Subcutaneous abdominal adipose tissue (tissue), 5 donors: ENCODE results near the gene SLC6A11.

Experiments used
- H3K27ac ChIP-seq: one replicate; pipeline ENCODE4 v1.7.0; 2013; ENCODE audit warnings: low read depth, mild to moderate bottlenecking, inconsistent platforms, low read length, moderate library complexity
- H3K27me3 ChIP-seq, 5 donors: one replicate each; pipeline ENCODE4 v1.7.0; 2013; ENCODE audit warnings: low read length in 5 of 5, inconsistent platforms in 1 of 5; ENCODE audit not compliant: control insufficient read depth in 5 of 5, insufficient read depth in 4 of 5
- H3K36me3 ChIP-seq, 5 donors: one replicate each; pipeline ENCODE4 v1.7.0; 2013; ENCODE audit warnings: low read length in 5 of 5; ENCODE audit not compliant: control insufficient read depth in 5 of 5, insufficient read depth in 5 of 5
- H3K4me1 ChIP-seq, 5 donors: one replicate each; pipeline ENCODE4 v1.7.0; 2013; ENCODE audit warnings: low read length in 5 of 5, mild to moderate bottlenecking in 3 of 5, moderate library complexity in 1 of 5; ENCODE audit not compliant: control insufficient read depth in 5 of 5, insufficient read depth in 5 of 5
- H3K4me3 ChIP-seq, 5 donors: one replicate each; pipeline ENCODE4 v1.7.0; 2013; ENCODE audit warnings: low read length in 5 of 5, low read depth in 1 of 5
- H3K9ac ChIP-seq, 5 donors: one replicate each; pipeline ENCODE4 v1.7.0; 2013; ENCODE audit warnings: low read length in 5 of 5, mild to moderate bottlenecking in 4 of 5, moderate library complexity in 3 of 5
- H3K9me3 ChIP-seq, 5 donors: one replicate each; pipeline ENCODE4 v1.7.0; 2013; ENCODE audit warnings: low read length in 5 of 5; ENCODE audit not compliant: control insufficient read depth in 5 of 5
- donor health status: healthy.
- donor health status: healthy.
- donor health status: healthy.
- donor health status: healthy.
- donor health status: healthy.

The SLC6A11 gene

DNA sequence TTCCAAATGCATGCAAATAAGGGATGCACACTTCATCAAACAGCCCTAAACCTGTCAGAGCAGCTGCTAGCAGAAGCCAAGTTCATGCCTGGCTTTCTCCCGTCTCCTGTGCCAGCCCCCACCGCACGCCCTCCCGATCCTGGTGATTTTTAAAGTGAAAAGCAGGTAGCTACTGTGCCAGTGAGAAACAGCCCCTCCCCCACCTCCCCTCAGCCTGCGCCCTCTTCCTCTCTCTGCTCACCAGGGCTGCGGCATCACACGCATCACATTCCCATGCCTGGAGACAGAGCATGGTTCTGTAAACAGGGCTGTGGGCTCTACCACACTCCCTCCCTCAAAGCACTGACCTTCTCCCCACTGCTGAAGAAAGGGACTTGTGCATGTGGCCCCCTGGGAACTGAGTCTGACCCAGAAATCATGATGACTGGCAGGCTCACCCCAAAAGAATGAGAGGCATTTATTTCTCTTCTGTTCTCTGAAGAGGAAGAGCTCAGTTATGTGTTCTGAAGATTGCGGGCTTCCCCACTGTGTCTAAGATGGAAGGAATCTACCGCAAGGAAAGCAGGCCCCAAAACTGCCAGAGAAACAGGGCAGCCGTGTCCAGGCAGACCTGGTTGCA is 162.0 kb downstream of the SLC6A11 start:
- peaks cover 0 to 2% (median 0%) of the 10 kb centered on the region in 5 donors for H3K9me3 ChIP-seq
- no peak overlapping the region for H3K4me3 ChIP-seq
- peaks cover 5 to 15% (median 10%) of the 10 kb centered on the region in 5 donors for H3K27me3 ChIP-seq
- peaks cover 0 to 20% (median 12%) of the 10 kb centered on the region in 5 donors for H3K4me1 ChIP-seq
- H3K27ac ChIP-seq = no peak overlapping the region
- H3K9ac ChIP-seq = no peak overlapping the region
- no peaks in the 10 kb centered on the region for H3K36me3 ChIP-seq

- no peaks in the 10 kb centered on the region for H3K36me3 ChIP-seq
- H3K4me1 ChIP-seq = peaks cover 0 to 24% (median 20%) of the 10 kb centered on the region in 5 donors
- no peak overlapping the region for H3K9ac ChIP-seq
- H3K27ac ChIP-seq = no peak overlapping the region
- no peak overlapping the region for H3K4me3 ChIP-seq
- peaks cover 0 to 2% (median 0%) of the 10 kb centered on the region in 5 donors for H3K9me3 ChIP-seq
- peaks cover 0 to 10% (median 2%) of the 10 kb centered on the region in 5 donors for H3K27me3 ChIP-seq
These were observed 162.9 kb downstream of the SLC6A11 start for GRCh38 chr3:10978956-10979355.

DNA sequence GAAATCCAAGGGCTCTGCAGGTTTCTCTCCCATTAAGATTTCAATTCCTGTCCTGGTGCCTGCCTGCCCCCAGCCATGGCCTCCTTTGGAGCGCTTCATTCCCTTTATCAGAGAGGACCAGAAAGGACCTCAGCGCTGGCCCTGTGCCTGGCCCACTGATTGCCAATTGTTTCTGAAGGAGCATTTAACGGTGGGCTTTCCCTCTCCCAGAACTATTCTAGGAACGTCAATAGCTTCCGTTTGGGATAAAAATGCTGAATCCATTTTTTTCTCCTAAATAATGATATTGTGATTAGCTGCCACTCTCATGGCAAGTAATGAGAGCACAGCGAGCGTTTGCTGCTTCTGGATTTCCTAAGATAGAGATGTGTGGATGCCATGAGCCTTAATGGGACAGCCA is 164.3 kb downstream of the SLC6A11 start:
- peaks cover 0 to 4% (median 0%) of the 10 kb centered on the region in 5 donors for H3K27me3 ChIP-seq
- H3K36me3 ChIP-seq = no peaks in the 10 kb centered on the region
- H3K4me1 ChIP-seq = peaks cover 0 to 24% (median 20%) of the 10 kb centered on the region in 5 donors
- peaks cover 0 to 2% (median 0%) of the 10 kb centered on the region in 5 donors for H3K9me3 ChIP-seq
- no peak overlapping the region for H3K9ac ChIP-seq
- no peak overlapping the region for H3K27ac ChIP-seq
- no peak overlapping the region for H3K4me3 ChIP-seq

- Histone ChIP-seq H3K27me3 (peaks cover 0 to under 1% (median 0%) of the 10 kb centered on the region in 5 donors), H3K4me3 (no peak overlapping the region), H3K9ac (no peak overlapping the region), H3K4me1 (peaks cover 0 to 24% (median 20%) of the 10 kb centered on the region in 5 donors), H3K27ac (no peak overlapping the region), H3K36me3 (no peaks in the 10 kb centered on the region), H3K9me3 (no peaks in the 10 kb centered on the region)
These were observed 165.0 kb downstream of the SLC6A11 start for GRCh38 chr3:10981031-10981430.

DNA sequence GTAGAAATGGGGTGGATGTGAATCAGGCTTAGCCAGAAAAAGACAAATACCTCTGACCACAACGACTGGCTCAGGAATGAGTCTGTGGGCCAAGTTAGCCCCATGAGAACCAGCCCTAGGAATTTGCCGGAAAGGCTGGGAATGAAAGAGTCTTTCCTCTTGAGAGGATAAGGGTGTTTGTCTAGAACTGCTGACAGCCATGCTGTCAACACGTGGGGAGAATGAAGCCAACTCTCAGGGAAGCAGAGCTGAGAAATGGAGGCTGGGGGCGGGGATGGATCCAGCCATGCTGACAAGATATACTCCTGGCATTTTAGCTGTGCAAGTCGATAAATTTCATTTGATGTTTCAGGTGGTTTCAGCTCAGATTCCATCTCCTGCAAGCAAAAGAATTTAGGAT is 165.9 kb downstream of the SLC6A11 start:
- Histone ChIP-seq H3K4me3 (no peak overlapping the region), H3K9me3 (no peaks in the 10 kb centered on the region), H3K9ac (no peak overlapping the region), H3K4me1 (peaks cover 0 to 24% (median 20%) of the 10 kb centered on the region in 5 donors), H3K27ac (no peak overlapping the region), H3K36me3 (no peaks in the 10 kb centered on the region), H3K27me3 (no peaks in the 10 kb centered on the region)

DNA sequence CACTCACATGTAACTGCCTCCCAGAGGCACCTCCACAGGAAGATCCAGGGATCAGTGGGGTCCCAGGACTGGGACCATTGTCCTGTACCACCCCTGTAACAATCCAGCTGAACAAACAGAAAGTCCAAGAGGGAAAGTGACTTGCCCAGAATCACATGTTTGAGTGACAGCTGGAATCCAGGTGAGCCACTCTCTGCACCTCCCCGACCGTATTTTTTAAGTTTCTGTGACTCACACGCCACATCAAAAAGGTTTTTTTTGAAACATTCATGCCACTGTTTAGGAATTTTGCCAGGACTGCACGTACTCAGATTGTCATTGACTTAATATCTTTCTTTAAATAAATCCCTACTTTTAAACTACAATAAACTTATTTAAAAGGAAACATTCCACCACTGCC is 166.8 kb downstream of the SLC6A11 start:
- H3K9ac ChIP-seq = peak overlapping the region in 1 of 5 donors; percentile 13
- no peaks in the 10 kb centered on the region for H3K27me3 ChIP-seq
- H3K36me3 ChIP-seq = no peaks in the 10 kb centered on the region
- no peaks in the 10 kb centered on the region for H3K9me3 ChIP-seq
- H3K4me1 ChIP-seq = peaks cover 0 to 24% (median 20%) of the 10 kb centered on the region in 5 donors
- H3K4me3 ChIP-seq = peak overlapping the region in 1 of 5 donors; percentile 17
- H3K27ac ChIP-seq = no peak overlapping the region

- Histone ChIP-seq H3K4me1 (peaks cover 0 to 20% (median 17%) of the 10 kb centered on the region in 5 donors), H3K27me3 (no peaks in the 10 kb centered on the region), H3K36me3 (no peaks in the 10 kb centered on the region), H3K9me3 (no peaks in the 10 kb centered on the region), H3K4me3 (peak overlapping the region in 2 of 5 donors; percentile 17 to 28), H3K27ac (no peak overlapping the region), H3K9ac (peak overlapping the region in 1 of 5 donors; percentile 7)
These were observed 167.3 kb downstream of the SLC6A11 start for GRCh38 chr3:10983219-10983916.

DNA sequence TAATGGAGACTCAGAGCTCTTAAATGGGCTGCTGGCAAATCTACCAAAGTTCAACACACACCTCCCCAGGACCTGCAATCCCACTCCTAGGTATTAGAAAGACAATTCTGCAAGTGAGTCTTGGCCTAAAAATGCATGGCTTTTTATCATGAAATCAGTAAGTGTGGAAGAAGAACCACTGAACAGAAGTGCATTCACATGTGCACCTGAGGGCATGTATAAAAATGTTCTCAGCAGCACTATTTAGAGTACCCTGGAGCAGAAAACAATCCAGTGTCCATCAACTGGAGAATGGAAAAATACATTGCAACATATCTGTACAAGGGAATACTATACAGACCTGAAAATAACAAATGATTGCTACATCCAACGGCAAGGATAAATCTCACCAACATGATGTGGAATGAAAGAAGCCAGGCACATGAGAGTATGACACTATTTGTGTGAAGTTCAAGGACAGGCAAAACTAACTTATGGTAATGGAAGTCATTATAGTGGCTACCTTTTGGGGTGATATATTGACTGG is 168.4 kb downstream of the SLC6A11 start:
- Histone ChIP-seq H3K36me3 (no peaks in the 10 kb centered on the region), H3K9me3 (no peaks in the 10 kb centered on the region), H3K9ac (no peak overlapping the region), H3K27ac (no peak overlapping the region), H3K4me1 (peaks cover 0 to 20% (median 16%) of the 10 kb centered on the region in 5 donors), H3K27me3 (peaks cover 0 to 4% (median 0%) of the 10 kb centered on the region in 5 donors), H3K4me3 (no peak overlapping the region)

GRCh38 chr3:10985181-10985580 is 169.2 kb downstream of the SLC6A11 start:
- H3K4me1 ChIP-seq = peaks cover 0 to 20% (median 16%) of the 10 kb centered on the region in 5 donors
- no peaks in the 10 kb centered on the region for H3K9me3 ChIP-seq
- H3K9ac ChIP-seq = no peak overlapping the region
- H3K27me3 ChIP-seq = peaks cover 0 to 5% (median 4%) of the 10 kb centered on the region in 5 donors
- H3K36me3 ChIP-seq = no peaks in the 10 kb centered on the region
- H3K27ac ChIP-seq = no peak overlapping the region
- H3K4me3 ChIP-seq = no peak overlapping the region

GRCh38 chr3:10986592-10986991 is 170.6 kb downstream of the SLC6A11 start:
- Histone ChIP-seq H3K27ac (no peak overlapping the region), H3K36me3 (no peaks in the 10 kb centered on the region), H3K4me1 (peaks cover 0 to 20% (median 15%) of the 10 kb centered on the region in 5 donors), H3K4me3 (no peak overlapping the region), H3K27me3 (peaks cover 2 to 16% (median 9%) of the 10 kb centered on the region in 5 donors), H3K9me3 (no peaks in the 10 kb centered on the region), H3K9ac (no peak overlapping the region)
